HL-60 (cell line): Measurements from ENCODE around the gene CNTN1.

ENCODE experiments used
- GABPA ChIP-seq: IDR thresholded peaks from 2 replicates; pipeline ENCODE4 v1.6.1; 2012; ENCODE audit warnings: low read depth
- POLR2AphosphoS5 ChIP-seq: IDR thresholded peaks from 2 replicates; pipeline ENCODE4 v1.6.1; 2012; ENCODE audit warnings: low read depth
- TF ChIP-seq, protein P1 (sequence below): IDR thresholded peaks from one replicate; pipeline ENCODE4 v1.5.1; 2011; ENCODE audit warnings: low read length, control low read depth, inconsistent platforms; ENCODE audit not compliant: insufficient read depth

- TF ChIP-seq, protein P1, sequence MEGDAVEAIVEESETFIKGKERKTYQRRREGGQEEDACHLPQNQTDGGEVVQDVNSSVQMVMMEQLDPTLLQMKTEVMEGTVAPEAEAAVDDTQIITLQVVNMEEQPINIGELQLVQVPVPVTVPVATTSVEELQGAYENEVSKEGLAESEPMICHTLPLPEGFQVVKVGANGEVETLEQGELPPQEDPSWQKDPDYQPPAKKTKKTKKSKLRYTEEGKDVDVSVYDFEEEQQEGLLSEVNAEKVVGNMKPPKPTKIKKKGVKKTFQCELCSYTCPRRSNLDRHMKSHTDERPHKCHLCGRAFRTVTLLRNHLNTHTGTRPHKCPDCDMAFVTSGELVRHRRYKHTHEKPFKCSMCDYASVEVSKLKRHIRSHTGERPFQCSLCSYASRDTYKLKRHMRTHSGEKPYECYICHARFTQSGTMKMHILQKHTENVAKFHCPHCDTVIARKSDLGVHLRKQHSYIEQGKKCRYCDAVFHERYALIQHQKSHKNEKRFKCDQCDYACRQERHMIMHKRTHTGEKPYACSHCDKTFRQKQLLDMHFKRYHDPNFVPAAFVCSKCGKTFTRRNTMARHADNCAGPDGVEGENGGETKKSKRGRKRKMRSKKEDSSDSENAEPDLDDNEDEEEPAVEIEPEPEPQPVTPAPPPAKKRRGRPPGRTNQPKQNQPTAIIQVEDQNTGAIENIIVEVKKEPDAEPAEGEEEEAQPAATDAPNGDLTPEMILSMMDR, result no peak
- TF ChIP-seq POLR2AphosphoS5, result no peak
- TF ChIP-seq GABPA, result no peak
Observed at GRCh38 chr12:41067941-41068645, 375.9 kb downstream of the CNTN1 start.
